Activated CD8-positive, alpha-beta memory T cell treated with anti-CD3 and anti-CD28 coated beads for 24 hours (primary cell): ENCODE data around the gene SHISAL2A.

ENCODE experiments used
- DNase-seq: peaks from one replicate; pipeline ENCODE4 v3.0.0-alpha.2; 2020

SHISAL2A gene

DNA sequence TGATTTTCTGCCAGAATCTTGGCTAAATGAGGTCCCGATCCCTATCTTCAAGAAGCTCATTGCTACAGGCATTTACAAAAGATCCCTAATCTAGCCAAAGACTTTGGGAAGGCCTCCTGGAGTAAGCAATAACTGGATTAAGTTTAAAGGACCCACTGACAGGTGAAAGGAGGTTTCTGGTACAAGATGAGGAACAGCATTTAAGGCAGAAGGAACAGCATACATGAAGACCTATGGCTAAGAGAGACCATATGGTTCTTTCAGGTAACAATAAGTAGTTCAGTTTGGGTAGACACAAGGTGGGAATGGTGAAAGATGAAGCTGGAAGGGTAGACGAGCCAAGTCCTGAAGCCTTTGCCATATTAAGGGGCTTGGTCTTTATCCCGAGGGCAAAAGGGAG is 27.8 kb downstream of the SHISAL2A start:
- no peak for DNase-seq

DNA sequence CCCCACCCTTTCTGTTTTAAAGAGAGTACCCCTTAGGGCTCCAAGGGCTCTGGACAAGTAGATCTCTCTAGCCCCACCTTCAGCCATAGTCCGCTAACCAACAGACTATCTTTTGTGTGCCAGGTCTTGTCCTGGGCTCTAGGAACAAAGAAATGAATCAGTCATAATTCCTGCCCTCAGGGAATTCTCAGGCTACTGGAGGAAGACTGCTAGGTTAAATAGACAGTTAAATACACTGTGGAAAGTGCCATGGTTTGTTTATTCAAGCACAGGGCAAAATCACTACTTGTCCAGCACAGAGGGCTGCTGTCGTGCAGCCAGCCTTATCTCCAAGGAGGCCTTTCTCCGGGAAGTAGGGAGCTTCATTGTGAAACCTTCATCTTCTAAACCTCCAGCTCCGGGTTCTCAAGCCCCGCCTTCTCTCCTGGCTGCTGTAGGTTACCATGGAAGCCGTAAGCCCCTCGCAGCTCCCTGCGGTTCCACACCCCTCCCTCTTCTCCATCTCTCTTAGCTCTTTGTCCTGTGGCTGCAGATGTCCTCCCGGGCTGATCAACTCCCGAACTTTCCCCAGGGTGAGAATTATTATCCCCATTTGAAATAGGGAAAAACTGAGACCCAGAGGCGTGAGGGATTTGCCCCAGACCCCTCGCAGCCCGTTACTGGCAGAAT is 29.8 kb downstream of the SHISAL2A start:
- DNase-seq, result no peak

DNA sequence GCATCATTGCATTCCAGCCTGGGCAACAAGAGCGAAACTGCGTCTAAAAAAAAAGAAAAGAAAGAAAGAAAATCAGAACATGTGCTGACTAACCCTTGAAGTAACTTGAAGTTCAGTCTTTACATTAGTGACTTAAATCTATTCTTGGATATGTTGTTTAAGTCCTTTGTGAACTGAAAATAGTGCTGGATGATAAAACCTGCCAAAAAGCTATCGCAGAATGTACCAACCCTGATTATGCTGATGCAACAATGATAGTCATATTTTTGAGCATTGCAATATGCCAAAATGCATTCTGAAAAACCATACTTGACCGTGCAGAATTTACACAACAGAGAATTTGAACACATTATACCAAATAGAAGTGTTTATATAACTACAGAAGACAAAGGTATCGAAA is 30.7 kb downstream of the SHISAL2A start:
- DNase-seq, result no peak

DNA sequence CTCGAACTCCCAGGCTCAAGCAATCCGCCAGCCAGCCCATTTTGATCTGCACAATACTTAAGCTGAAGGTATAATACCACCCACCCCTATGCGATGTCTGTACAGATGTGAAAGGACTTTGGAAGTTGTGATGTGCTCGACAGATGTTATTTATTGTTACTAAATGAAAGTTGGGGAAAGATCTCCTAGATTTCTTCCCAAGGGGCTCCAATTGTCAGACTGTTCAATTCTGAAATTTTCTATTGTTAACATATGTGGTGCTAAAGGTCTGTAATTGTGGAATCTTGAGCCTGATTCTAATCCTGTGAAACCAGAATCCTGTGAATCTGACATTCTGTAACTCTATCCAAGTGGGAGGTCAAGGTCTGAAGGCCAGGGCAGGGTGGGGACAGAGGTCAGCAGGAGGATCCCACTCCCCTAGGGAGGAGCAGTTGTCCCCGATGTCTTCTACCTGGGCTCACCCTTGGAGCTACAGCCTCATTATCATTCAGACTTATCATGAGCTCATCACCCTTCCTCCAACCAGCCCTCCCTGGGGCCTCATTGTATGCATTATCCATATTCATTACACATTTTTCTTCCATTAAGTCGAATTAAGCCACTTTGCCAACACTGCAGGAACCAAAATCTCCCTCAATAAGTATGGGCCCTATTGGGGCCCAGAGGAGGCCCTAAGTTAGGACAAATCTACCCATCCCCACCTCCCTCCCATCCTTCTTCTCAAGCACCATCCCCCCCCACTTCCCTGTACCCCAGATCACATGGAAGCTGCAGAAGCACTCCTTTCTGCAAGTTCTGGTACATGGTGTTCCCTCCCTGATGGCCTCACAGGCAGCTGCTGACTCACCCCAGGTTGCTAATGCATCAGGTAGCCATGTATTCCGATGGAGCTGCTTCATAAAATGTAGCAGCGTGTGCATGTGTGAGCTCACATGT is 32.3 kb downstream of the SHISAL2A start:
- DNase-seq, result no peak

DNA sequence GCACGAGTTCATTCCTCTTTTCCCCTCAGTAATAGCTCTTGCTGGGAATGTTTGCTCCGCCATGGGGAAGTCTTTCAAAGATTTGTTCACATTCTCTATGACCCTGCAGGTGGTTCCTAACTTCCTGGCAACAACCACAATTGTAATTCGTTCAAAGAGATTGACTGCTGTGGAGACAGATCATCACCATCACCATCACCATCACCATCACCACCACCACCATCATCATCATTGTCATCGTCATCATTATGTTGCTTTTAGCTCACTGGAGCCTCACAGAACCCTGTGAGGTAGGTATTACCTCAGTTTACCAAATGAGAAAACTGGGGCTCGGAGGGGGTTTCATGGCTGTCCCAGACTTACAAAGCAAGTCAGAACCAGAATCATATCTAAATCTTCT is 34.3 kb downstream of the SHISAL2A start:
- no peak for DNase-seq

DNA sequence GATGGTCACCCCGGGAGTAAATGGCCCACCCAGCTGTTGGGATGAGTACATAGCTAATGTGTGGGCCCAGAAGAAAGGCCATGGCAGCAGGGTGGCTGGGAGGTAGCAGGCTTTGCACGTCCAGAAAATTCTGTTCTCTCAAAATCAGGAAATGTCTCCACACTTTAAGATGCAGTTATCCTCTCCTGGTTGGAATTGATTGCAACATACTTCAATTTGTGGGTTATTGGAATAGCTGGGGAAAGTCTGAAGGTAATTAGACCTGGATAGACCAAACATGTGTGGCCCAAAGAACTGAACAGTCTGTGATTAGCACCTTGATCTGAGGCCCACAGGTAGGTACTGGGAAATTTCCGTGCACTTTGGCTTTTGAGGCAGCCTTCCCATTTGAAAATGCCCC is 35.0 kb downstream of the SHISAL2A start:
- no peak for DNase-seq

DNA sequence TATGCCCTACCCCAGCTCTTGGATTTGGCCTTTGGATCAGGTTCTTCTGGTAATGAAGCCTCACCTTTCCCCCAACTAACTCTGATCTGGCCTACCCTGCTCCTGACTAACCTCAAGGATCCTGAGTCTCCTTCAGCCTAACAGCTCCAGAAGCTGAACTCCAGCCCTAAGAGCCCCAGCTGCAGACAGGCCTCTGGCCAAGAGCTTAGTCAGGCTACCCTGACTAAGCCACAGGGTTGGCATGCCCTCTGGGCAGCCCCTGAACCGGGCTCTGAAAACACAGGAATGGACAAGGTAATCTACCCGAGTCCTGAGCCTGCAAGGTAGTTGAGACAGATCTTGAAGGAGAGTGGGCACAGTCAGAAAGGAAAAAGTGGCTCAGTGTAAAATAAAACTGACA is 35.7 kb downstream of the SHISAL2A start:
- no peak for DNase-seq

DNA sequence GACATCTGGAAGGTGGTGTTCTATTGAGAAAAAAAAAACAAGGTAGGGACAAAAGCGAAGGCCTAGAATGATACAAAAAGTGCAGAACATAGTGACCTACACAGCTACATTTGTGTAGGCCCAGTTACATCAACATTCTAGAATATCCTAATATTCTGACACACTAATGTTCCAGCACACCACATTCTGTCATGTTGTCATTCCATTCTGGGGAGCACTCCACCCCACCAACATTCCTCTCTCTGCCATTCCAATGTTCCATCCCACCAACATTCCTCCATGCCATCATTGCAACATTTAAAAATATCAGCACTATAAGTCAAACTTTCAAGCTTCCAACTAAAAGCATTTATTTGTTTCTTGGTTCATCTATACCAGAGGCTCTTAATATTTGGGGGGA is 36.7 kb downstream of the SHISAL2A start:
- DNase-seq, result no peak

DNA sequence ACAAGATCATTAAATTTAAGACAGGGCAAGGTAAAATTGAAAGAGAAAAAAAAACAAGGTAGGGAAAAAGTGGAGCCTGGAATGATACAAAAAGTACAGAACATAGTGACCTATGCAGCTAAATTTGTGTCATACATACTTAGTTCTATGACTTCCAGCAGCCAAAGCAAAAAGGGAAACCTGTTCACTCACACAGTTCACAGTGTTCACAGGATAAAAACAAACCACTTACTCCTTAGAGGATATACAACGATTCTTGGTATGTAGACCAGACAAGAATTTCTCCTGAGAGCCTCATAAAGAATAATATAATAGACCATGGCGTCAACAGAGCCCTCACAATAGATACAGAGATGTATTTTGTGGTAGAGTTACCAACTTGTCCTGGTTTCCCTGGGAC is 37.6 kb downstream of the SHISAL2A start:
- no peak for DNase-seq

DNA sequence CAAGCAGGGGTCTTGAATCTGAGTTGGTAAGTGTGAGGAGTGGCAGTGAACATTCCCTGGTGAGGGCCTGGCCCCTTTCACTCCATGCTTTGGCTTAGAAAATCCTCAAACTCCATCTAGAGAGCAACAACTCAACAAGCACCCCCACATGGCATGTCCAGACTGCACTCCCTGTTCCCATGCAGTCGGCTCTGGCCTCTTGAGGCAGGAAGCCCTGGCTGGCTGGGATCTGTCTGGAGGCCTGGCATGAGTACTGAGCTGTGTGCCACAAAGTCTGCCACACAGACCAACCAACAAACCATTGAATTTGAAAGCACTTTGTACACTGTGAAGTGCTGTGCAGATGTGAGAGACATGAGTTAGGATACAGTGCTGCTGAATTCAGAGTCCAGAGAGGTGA is 40.0 kb downstream of the SHISAL2A start:
- DNase-seq, result no peak

DNA sequence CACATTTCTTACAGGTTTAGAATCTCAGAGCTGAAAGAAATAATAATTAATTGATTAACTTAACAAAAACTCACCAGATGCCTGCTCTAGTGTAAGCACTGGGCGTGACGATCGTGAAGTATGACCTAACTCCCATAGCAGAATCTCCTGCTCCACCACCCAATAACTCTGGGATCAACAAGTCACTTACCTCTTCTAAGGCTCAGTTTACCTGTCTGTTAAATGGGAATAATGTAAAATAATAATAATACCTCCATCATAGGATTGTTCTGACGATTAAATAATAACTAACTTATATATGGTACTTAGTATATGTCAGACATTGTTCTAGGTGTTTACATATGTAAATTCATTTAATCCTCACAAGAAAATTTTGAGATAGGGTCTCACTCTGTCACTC is 40.5 kb downstream of the SHISAL2A start:
- no peak for DNase-seq

DNA sequence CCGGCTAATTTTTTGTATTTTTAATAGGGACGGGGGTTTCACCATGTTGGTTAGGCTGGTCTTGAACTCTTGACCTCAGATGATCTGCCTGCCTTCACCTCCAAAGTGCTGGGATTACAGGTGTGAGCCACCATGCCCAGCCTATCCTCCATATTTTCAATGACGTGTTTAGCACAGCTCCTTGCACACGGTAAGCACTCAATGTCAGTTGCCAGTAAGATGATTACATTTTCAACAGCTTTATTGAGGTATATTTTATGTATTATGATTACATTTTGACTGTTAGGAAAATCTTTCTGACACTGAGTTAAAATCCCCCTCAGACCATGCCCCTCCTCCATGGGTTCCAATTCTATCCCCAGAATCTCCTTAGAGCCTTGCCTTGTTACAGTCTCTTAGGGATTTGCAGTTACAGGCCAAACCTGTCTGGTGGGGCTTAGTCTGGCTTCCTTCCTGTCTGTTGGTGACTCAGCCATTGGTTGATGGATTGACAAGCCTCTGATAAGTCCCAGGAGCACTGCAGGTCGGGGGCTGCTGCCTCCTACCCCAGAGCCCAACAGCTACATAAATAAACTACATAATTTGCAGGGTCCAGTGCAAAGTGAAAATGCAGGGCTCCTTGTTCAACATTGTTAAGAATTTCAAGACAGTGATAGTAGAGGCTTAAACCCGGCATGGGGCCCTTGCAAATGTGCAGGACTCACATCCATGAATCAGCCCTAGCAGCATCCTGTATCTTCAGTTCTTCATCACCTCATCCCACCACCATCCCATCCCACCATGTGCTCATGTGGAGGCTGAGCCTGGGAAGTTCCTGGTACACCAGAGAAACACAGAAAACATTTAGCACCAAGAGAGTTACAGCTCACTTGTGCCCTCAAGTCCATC is 41.8 kb downstream of the SHISAL2A start:
- DNase-seq, result no peak

DNA sequence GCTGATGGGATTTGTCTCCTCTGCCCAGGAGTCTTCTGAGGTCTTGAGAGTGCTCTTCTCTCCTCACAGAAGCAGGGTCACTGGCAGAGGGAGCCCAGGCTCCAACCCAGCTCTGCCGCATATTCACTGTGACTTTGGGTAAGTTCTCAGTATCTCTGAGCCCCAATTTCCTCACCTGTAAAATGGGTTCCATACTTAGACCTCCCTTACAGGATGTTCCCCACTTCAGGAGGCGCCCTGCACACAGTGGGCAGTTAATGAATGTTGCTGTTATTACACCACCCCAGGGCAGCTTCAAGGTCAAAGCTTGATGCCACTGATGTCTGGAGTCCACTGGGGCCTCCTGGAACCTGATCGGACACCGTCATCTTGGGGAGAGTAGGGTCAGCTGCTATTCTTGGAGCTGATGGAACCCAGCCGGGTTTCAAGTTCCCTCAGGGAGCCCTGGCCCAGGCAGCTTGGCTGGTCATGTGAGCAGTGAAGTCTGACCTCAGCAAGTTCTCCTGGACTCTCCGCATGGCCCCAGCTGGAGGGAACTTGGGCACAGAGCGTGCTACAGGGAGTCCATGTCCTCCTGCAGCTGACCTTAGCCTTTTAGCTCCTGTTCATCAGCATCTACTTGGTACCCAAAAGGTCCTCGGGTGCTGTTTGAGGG is 43.4 kb downstream of the SHISAL2A start:
- no peak for DNase-seq

DNA sequence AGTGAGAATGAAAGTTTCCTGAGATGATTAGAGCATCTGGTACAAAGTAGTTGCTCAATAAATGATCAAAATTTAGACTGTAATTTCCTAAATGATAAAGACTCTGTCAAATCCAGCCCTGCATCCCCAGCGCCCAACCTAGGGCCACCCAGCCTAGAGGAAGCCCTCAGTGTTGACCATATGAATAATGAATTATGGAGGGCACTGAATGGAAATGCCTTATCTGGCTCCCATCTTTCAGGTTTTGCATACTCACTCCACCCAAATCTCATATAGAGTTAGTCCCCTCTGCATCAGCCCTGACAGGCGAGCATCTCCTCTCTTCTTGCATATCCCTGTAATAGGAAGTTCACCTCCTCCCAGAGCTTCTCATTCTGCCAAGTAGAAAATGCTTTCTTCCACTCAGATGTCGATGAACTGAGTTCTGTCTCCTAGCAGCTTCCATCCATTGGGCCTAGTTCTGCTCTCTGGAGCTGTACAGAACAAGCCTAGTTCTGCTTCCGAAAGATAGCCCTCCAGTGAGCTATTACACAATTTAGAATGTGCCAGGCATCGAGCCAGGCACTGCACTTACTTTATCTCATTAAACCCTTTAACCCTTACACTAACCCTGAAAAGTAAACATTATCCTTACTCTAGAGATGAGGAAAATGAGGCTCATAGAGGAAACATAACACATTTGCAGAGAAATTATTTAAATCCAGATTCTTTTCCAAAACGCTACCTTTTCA is 44.3 kb downstream of the SHISAL2A start:
- no peak for DNase-seq

DNA sequence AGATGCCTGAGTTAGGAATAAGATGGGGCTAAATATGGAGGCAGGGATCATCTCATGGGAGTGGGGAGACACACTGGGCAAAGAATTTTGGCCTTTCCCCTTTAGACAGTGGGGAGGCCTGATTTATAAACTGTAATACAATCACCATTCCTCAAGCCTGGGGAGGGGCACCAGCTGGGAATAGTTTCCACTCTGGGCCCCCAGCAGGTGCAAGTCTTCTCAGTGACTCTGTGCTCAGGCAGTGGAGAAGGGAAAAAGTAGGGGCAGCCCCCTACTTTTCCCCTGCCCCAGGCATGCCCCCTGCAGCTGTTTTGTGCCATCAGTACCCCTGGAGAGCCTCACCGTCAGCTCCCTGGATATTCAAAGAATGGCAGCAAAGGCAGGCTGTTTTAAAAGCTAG is 46.1 kb downstream of the SHISAL2A start:
- DNase-seq, result no peak

DNA sequence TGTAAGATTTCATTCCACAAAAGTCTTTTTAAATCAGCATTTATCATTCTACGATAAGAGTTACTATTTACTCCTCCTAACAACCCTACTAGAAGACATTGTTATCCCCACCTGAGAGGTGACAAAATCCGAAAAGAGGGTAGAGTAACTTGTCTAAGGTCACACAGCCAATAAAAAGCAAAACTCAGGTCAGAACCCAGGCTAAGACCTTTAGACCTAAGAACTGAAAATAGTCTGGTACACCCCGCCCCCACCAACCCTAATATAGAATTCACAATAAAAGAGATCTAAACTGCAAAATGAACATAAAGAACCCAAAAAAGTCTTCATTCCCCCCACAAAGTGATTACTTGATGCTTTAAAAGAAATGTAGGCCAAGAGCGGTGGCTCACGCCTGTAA is 46.5 kb downstream of the SHISAL2A start:
- DNase-seq, result no peak

DNA sequence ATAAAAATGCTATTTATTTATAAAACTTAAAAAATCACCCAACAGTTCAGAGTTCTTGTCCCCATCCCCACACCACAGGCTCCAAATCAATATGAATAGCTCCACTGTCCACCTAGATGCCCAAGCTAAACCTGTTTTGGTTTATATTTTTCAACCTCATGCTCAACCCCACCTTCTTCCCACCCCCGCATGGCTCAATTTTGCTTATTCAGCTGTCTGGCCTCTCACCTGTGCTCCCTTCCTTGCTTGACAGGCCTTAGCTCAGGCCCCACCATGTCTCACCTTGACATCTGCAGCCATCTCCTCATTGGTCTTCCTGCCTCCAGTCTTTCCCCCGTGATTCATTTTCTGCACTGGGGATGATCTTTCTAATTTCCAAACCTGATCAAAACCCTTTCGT is 47.4 kb downstream of the SHISAL2A start:
- no peak for DNase-seq

DNA sequence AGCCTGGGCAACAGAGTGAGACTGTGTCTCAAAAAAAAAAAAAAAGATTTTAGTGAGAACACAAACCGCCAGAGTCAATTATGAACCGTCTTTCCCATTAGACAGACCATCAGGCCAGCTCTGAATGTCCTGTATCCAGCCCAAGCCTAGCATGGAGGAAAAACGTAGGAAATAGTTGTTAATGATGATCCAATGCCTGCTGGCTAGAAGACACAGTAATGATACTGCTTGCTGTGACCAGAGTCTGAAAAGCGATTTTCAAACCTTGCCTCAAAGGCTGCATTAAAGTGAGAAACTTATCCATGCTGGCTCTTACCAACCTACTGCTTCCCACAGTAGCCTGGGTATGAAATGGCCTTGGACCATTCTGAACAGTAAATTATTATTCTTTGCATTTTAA is 48.2 kb downstream of the SHISAL2A start:
- DNase-seq, result no peak

DNA sequence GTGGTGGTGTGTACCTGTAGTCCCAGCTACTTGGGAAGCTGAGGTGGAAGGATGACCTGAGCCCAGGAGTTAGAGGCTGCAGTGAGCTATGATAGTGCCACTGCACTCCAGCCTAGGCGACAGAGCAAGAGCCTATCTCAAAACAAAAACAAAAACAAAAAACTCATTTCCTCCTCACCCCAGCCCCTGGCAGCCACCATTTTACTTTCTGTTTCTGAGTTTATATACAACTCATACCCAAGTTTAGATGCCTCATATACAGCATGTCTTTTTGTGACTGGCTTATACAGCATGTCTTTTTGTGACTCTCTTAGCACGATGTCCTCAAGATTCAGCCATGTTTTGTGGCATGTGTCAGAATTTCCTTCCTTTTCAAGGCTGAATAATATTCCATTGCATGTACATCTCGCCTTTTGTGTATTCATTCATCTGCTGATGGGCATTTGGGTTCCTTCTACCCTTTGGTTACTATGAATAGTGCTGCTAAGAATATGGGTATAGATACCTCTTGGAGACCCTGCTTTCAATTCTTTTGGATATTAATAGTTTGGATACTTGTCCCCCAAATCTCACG is 50.5 kb downstream of the SHISAL2A start:
- DNase-seq, result no peak

DNA sequence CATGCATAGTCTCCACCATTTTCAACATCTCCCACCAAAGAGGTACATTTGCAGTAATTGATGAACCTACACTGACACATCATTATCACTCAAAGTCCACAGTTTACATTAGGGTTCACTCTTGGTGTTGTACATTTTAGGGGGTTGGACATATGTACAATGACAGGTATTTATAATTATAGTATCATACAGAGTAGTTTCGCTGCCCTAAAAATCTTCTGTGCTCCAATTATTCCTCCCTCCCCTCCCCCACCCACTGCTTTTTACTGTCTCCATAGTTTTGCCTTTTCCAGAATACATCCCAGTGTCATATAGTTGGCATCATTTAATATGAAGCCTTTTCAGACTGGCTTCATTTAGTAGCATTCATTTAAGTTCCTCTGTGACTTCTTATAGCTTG is 51.6 kb downstream of the SHISAL2A start:
- DNase-seq, result no peak

DNA sequence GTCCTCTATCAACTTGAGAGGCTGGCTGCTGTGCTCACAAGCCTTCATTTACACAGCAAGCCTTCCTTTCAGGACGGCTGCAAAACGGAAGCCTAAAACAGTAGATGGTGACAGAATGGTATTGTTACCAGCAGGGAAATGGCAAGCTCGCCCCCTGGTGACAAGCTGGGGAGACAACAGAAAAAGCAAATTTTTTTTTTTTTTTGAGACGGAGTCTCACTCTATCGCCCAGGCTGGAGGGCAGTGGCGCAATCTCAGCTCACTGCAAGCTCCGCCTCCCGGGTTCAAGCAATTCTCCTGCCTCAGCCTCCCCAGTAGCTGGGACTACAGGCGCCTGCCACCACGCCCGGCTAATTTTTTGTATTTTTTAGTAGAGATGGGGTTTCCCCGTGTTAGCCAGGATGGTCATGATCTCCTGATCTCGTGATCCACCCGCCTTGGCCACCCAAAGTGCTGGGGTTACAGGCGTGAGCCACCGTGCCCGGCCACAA is 53.3 kb downstream of the SHISAL2A start:
- peak; percentile 86 for DNase-seq

DNA sequence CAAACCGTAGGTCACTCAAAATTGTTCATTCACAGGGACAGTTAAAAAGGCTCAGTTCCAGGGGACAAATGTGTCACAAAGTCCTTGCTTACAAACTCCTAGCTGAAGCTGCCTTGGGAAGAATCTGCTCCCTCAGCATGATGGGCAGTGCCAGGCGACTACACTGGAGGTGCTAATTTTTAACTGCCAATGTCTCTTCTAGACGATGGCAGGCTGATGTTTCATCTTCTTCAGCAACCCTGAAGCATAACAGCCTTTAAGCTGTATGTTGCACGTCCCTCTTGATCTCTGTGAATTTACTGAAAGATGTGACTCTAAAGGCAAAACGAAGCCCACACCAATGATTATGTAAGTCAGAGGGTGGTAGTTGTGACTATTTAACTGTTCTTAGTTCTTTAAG is 53.9 kb downstream of the SHISAL2A start:
- no peak for DNase-seq
